HG02763 (cell line): Measurements from ENCODE around the gene LGR5.
"Not testable (repeated sequence)": the region's sequence is repeated elsewhere in the genome, so short reads cannot be mapped to it uniquely, and the experiment has no call there.

Source experiments
- ATAC-seq: cut with Tn5 transposase; IDR thresholded peaks from one replicate; pipeline ENCODE4 v1.9.1; 2021; ENCODE audit warnings: mild to moderate bottlenecking, moderate library complexity; ENCODE audit not compliant: unreplicated experiment

LGR5 gene

GRCh38 chr12:71541583-71541982, 102.0 kb downstream of the LGR5 start:
- ATAC-seq: no peak

GRCh38 chr12:71546322-71546861, 106.8 kb downstream of the LGR5 start:
- no peak for ATAC-seq

GRCh38 chr12:71548893-71549292, 109.3 kb downstream of the LGR5 start:
- no peak for ATAC-seq

- no peak for ATAC-seq
These were observed 111.9 kb downstream of the LGR5 start for GRCh38 chr12:71551529-71551928.

GRCh38 chr12:71552728-71553501, 113.3 kb downstream of the LGR5 start:
- no peak for ATAC-seq

- ATAC-seq: no peak
These were observed 115.6 kb downstream of the LGR5 start for GRCh38 chr12:71555191-71555590.

GRCh38 chr12:71555789-71556188, 116.2 kb downstream of the LGR5 start:
- not testable (repeated sequence) for ATAC-seq

GRCh38 chr12:71556448-71556847, 116.8 kb downstream of the LGR5 start:
- no peak for ATAC-seq

- no peak for ATAC-seq
These were observed 117.3 kb downstream of the LGR5 start for GRCh38 chr12:71556875-71557274.

GRCh38 chr12:71558445-71558844, 118.8 kb downstream of the LGR5 start:
- no peak for ATAC-seq

GRCh38 chr12:71562676-71563595, 123.3 kb downstream of the LGR5 start:
- no peak for ATAC-seq

GRCh38 chr12:71565535-71565934, 125.9 kb downstream of the LGR5 start:
- no peak for ATAC-seq

GRCh38 chr12:71566655-71567054, 127.1 kb downstream of the LGR5 start:
- no peak for ATAC-seq

- ATAC-seq: no peak
These were observed 127.9 kb downstream of the LGR5 start for GRCh38 chr12:71567537-71567936.

- ATAC-seq: not testable (repeated sequence)
These were observed 130.3 kb downstream of the LGR5 start for GRCh38 chr12:71569885-71570284.

- ATAC-seq: no peak
These were observed 136.9 kb downstream of the LGR5 start for GRCh38 chr12:71576496-71576895.

GRCh38 chr12:71578694-71579258, 139.2 kb downstream of the LGR5 start:
- no peak for ATAC-seq

- no peak for ATAC-seq
These were observed 141.6 kb downstream of the LGR5 start for GRCh38 chr12:71581206-71581605.

- no peak for ATAC-seq
These were observed 143.3 kb downstream of the LGR5 start for GRCh38 chr12:71582925-71583324.

GRCh38 chr12:71584356-71584755, 144.8 kb downstream of the LGR5 start:
- no peak for ATAC-seq

GRCh38 chr12:71585218-71585617, 145.6 kb downstream of the LGR5 start:
- ATAC-seq: no peak
